ENCODE data around the gene POLDIP2. TPM values are rescaled to one million over a fixed set of nuclear protein-coding genes. Genes with fewer than 3 reads are reported as not detected.

The POLDIP2 gene
- total RNA-seq, 1 donor from 2014 or later = 79.3 TPM

- no peaks in the 10 kb centered on the region for H3K36me3 Mint-ChIP-seq
- H3K27me3 Mint-ChIP-seq = peaks cover 6% of the 10 kb centered on the region
- H3K4me3 Mint-ChIP-seq = no peak overlapping the region
- no peak for TF ChIP-seq CTCF (conservative IDR thresholded peaks at IDR 0.05)
- no peak overlapping the region for H3K27ac Mint-ChIP-seq
- H3K9me3 Mint-ChIP-seq = no peaks in the 10 kb centered on the region
- no peak for DNase-seq (ENCODE audit: extremely low spot score, unreplicated experiment)
- peaks cover 24% of the 10 kb centered on the region for H3K4me1 Mint-ChIP-seq (ENCODE audit: unreplicated experiment)
Observed at GRCh38 chr17:28368306-28368831, 11.0 kb upstream of the POLDIP2 start.

GRCh38 chr17:28367641-28368305, 10.4 kb upstream of the POLDIP2 start:
- no peak for DNase-seq (ENCODE audit: extremely low spot score, unreplicated experiment)
- peaks cover 4% of the 10 kb centered on the region for H3K27me3 Mint-ChIP-seq
- no peaks in the 10 kb centered on the region for H3K9me3 Mint-ChIP-seq
- no peak overlapping the region for H3K4me3 Mint-ChIP-seq
- H3K4me1 Mint-ChIP-seq (ENCODE audit: unreplicated experiment) = peaks cover 19% of the 10 kb centered on the region
- no peaks in the 10 kb centered on the region for H3K36me3 Mint-ChIP-seq
- TF ChIP-seq CTCF (conservative IDR thresholded peaks at IDR 0.05) = no peak
- H3K27ac Mint-ChIP-seq = no peak overlapping the region

- Mint-ChIP-seq H3K27ac (no peak overlapping the region), H3K9me3 (no peaks in the 10 kb centered on the region), H3K4me3 (no peak overlapping the region), H3K27me3 (peaks cover 4% of the 10 kb centered on the region), H3K4me1 (ENCODE audit: unreplicated experiment) (peaks cover 17% of the 10 kb centered on the region), H3K36me3 (no peaks in the 10 kb centered on the region)
- peak; percentile 14 for TF ChIP-seq CTCF (conservative IDR thresholded peaks at IDR 0.05)
- no peak for DNase-seq (ENCODE audit: extremely low spot score, unreplicated experiment)
Observed at GRCh38 chr17:28366605-28367004, 9.3 kb upstream of the POLDIP2 start.

- DNase-seq (ENCODE audit: extremely low spot score, unreplicated experiment) = no peak
- Mint-ChIP-seq H3K27ac (no peak overlapping the region), H3K4me1 (ENCODE audit: unreplicated experiment) (peaks cover 9% of the 10 kb centered on the region), H3K4me3 (no peak overlapping the region), H3K27me3 (no peaks in the 10 kb centered on the region), H3K9me3 (no peaks in the 10 kb centered on the region), H3K36me3 (peaks cover 2% of the 10 kb centered on the region)
- no peak for TF ChIP-seq CTCF (conservative IDR thresholded peaks at IDR 0.05)
Observed at GRCh38 chr17:28365487-28365886, 8.2 kb upstream of the POLDIP2 start.

- no peaks in the 10 kb centered on the region for H3K9me3 Mint-ChIP-seq
- peaks cover 5% of the 10 kb centered on the region for H3K36me3 Mint-ChIP-seq
- H3K4me3 Mint-ChIP-seq = no peak within 1 kb of the TSS
- peaks cover 2% of the 10 kb centered on the region for H3K4me1 Mint-ChIP-seq (ENCODE audit: unreplicated experiment)
- H3K27ac Mint-ChIP-seq = no peak within 1 kb of the TSS
- DNase-seq (ENCODE audit: extremely low spot score, unreplicated experiment) = no peak
- H3K27me3 Mint-ChIP-seq = no peaks in the 10 kb centered on the region
- TF ChIP-seq CTCF (conservative IDR thresholded peaks at IDR 0.05) = no peak
Observed at GRCh38 chr17:28364665-28365363, 7.5 kb upstream of the POLDIP2 start, which contains the start of gene SEBOX. TSS of gene SEBOX (minus strand) at chr17:28365199. CDS start at chr17:28365151, 48 bp downstream.
